Esophagus muscularis mucosa (tissue), 4 donors: ENCODE data around the gene CNST. TPM values are rescaled to one million over a fixed set of nuclear protein-coding genes. Genes with fewer than 3 reads are reported as not detected.
"Not testable (repeated sequence)": the region's sequence is repeated elsewhere in the genome, so short reads cannot be mapped to it uniquely, and the experiment has no call there.

Experiments used
- DNase-seq: peaks from one replicate; pipeline ENCODE4 v3.0.0-alpha.2; 2017; ENCODE audit errors: extremely low spot score
- H3K27ac ChIP-seq, 4 donors: fragments of 200-600 bp; sonication (generic); replicated peaks in 1 of 4; 1 replicate in 3 of 4; 2 replicates in 1 of 4; pipeline ENCODE4 v1.5.1; 2016 to 2019; ENCODE audit warnings: mild to moderate bottlenecking in 1 of 4
- H3K27me3 ChIP-seq, 4 donors: fragments of 200-600 bp; sonication (generic); one replicate each; pipeline versions ENCODE4 v1.5.1 to v1.6.0; 2016 to 2019
- H3K36me3 ChIP-seq, 4 donors: fragments of 200-600 bp; sonication (generic); one replicate each; pipeline ENCODE4 v1.5.1; 2016 to 2019
- H3K4me1 ChIP-seq, 4 donors: fragments of 200-600 bp; sonication (generic); one replicate each; pipeline ENCODE4 v1.5.1; 2016 to 2019
- H3K4me3 ChIP-seq, 4 donors: fragments of 200-600 bp; sonication (generic); 1 replicate in 2 of 4; 2 replicates in 2 of 4; pipeline ENCODE4 v1.5.1; 2016 to 2019; ENCODE audit warnings: mild to moderate bottlenecking in 4 of 4, moderate library complexity in 1 of 4
- H3K9me3 ChIP-seq, 4 donors: fragments of 200-600 bp; sonication (generic); 1 replicate in 3 of 4; 2 replicates in 1 of 4; pipeline ENCODE4 v1.5.1; 2016 to 2019
- CTCF ChIP-seq, 3 experiments: fragments of 200-600 bp in 2 of 3; fragments of 450-650 bp in 1 of 3; sonication (generic) in 2 of 3; IDR thresholded peaks; one replicate each; pipeline ENCODE4 v1.5.1; 2017 to 2019; ENCODE audit warnings: antibody characterized with exemption in 3 of 3, mild to moderate bottlenecking in 2 of 3, moderate library complexity in 1 of 3
- EP300 ChIP-seq: sonication (generic); formaldehyde crosslinking; IDR thresholded peaks from one replicate; pipeline ENCODE4 v1.6.1; 2017; ENCODE audit warnings: antibody characterized with exemption
- POLR2A ChIP-seq: fragments of 450-650 bp; IDR thresholded peaks from one replicate; pipeline ENCODE4 v1.6.1; 2017; ENCODE audit warnings: antibody characterized with exemption, moderate library complexity, mild to moderate bottlenecking, low read depth
- POLR2AphosphoS5 ChIP-seq, 2 donors: sonication (generic); formaldehyde crosslinking; IDR thresholded peaks; one replicate each; pipeline ENCODE4 v1.6.1; 2017; ENCODE audit warnings: antibody characterized with exemption in 2 of 2
- WGBS: methylation state at CpG from one replicate; pipeline ENCODE4 v1.1.5; 2018; 5-methylcytosine and 5-hydroxymethylcytosine counted together
- intact Hi-C: fragments of 100-400 bp; cut with DNase I; formaldehyde crosslinking; loops from one replicate; pipeline ENCODE4 v1.15.1; 2023
- total RNA-seq, 4 donors: library from RNA; depleted of rRNA; stranded (reverse); fragments of >200 nt; gene quantifications; one replicate each; pipeline versions ENCODE4 v1.1.0 to v1.2.1, GENCODE V29; 2016

CNST gene
- total RNA-seq, 4 donors from 2014 or later = 55.4 to 74.7 (median 61.9) TPM

GRCh38 chr1:246550402-246550801, 15.9 kb upstream of the CNST start:
- intact Hi-C loops = loop anchor here (10.0 kb wide), 1 partner anchor 114 kb away; no protein-coding TSS in a partner anchor
- Histone ChIP-seq H3K27ac (no peak overlapping the region), H3K9me3 (no peaks in the 10 kb centered on the region), H3K4me3 (no peak overlapping the region), H3K4me1 (no peaks in the 10 kb centered on the region), H3K27me3 (no peaks in the 10 kb centered on the region), H3K36me3 (peaks cover 52 to 100% (median 69%) of the 10 kb centered on the region in 4 donors)
- DNase-seq = no peak
- TF ChIP-seq POLR2AphosphoS5 (IDR thresholded peaks at IDR 0.05) (no peak), CTCF (IDR thresholded peaks at IDR 0.05) (no peak), POLR2A (no peak), EP300 (no peak)
- WGBS = 71% methylated on average over 11 of the region's 11 CpGs

- no peaks in the 10 kb centered on the region for H3K9me3 ChIP-seq
- no peak for DNase-seq
- no peak for TF ChIP-seq POLR2AphosphoS5 (IDR thresholded peaks at IDR 0.05)
- no peak for TF ChIP-seq CTCF (IDR thresholded peaks at IDR 0.05)
- no peak for TF ChIP-seq POLR2A
- no peak for TF ChIP-seq EP300
- intact Hi-C loops = loop anchor here (10.0 kb wide), 1 partner anchor 113 kb away; no protein-coding TSS in a partner anchor
- H3K27ac ChIP-seq = no peak overlapping the region
- peaks cover 67 to 100% (median 77%) of the 10 kb centered on the region in 4 donors for H3K36me3 ChIP-seq
- no peaks in the 10 kb centered on the region for H3K4me1 ChIP-seq
- WGBS = 95% methylated on average over 6 of the region's 6 CpGs
- H3K27me3 ChIP-seq = no peaks in the 10 kb centered on the region
- no peak overlapping the region for H3K4me3 ChIP-seq
These were observed 14.1 kb upstream of the CNST start for GRCh38 chr1:246552110-246552509.

- 96% methylated on average over 16 of the region's 16 CpGs for WGBS
- intact Hi-C loops = loop anchor here (10.0 kb wide), 1 partner anchor 111 kb away; no protein-coding TSS in a partner anchor
- H3K36me3 ChIP-seq = peaks cover 59 to 99% (median 76%) of the 10 kb centered on the region in 4 donors
- TF ChIP-seq POLR2AphosphoS5 (IDR thresholded peaks at IDR 0.05) = no peak
- no peak for TF ChIP-seq POLR2A
- TF ChIP-seq CTCF (IDR thresholded peaks at IDR 0.05) = no peak
- TF ChIP-seq EP300 = no peak
- no peak overlapping the region for H3K4me3 ChIP-seq
- no peaks in the 10 kb centered on the region for H3K4me1 ChIP-seq
- H3K27me3 ChIP-seq = no peaks in the 10 kb centered on the region
- no peak overlapping the region for H3K27ac ChIP-seq
- DNase-seq = no peak
- no peaks in the 10 kb centered on the region for H3K9me3 ChIP-seq
These were observed 12.1 kb upstream of the CNST start for GRCh38 chr1:246554201-246554600.

GRCh38 chr1:246558041-246558440, 8.2 kb upstream of the CNST start:
- TF ChIP-seq CTCF (IDR thresholded peaks at IDR 0.05) (no peak), POLR2AphosphoS5 (IDR thresholded peaks at IDR 0.05) (no peak), EP300 (no peak), POLR2A (no peak)
- no peak overlapping the region for H3K27ac ChIP-seq
- no peaks in the 10 kb centered on the region for H3K4me1 ChIP-seq
- no peak overlapping the region for H3K4me3 ChIP-seq
- peaks cover 45 to 89% (median 67%) of the 10 kb centered on the region in 4 donors for H3K36me3 ChIP-seq
- intact Hi-C loops = loop anchor here (10.0 kb wide), 1 partner anchor 107 kb away; no protein-coding TSS in a partner anchor
- H3K9me3 ChIP-seq = no peaks in the 10 kb centered on the region
- no peak for DNase-seq
- WGBS = 94% methylated on average over 2 of the region's 2 CpGs
- H3K27me3 ChIP-seq = no peaks in the 10 kb centered on the region

GRCh38 chr1:246559310-246559709, 6.9 kb upstream of the CNST start:
- intact Hi-C loops = loop anchor here (10.0 kb wide), 1 partner anchor 105 kb away; no protein-coding TSS in a partner anchor
- Histone ChIP-seq H3K27ac (no peak overlapping the region), H3K4me3 (no peak overlapping the region), H3K4me1 (peaks cover 5 to 8% (median 6%) of the 10 kb centered on the region in 4 donors), H3K36me3 (peaks cover 39 to 89% (median 63%) of the 10 kb centered on the region in 4 donors), H3K9me3 (no peaks in the 10 kb centered on the region), H3K27me3 (no peaks in the 10 kb centered on the region)
- WGBS = 94% methylated on average over 4 of the region's 4 CpGs
- no peak for DNase-seq
- TF ChIP-seq POLR2A (no peak), CTCF (IDR thresholded peaks at IDR 0.05) (no peak), EP300 (no peak), POLR2AphosphoS5 (IDR thresholded peaks at IDR 0.05) (no peak)

- intact Hi-C loops = loop anchor here (10.0 kb wide), 1 partner anchor 194 kb away; no protein-coding TSS in a partner anchor
- H3K27ac ChIP-seq, H3K9me3 ChIP-seq, H3K4me3 ChIP-seq, DNase-seq, H3K27me3 ChIP-seq: not testable (repeated sequence)
- 84% methylated on average over 10 of the region's 10 CpGs for WGBS
- Histone ChIP-seq H3K4me1 (peaks cover 16 to 22% (median 20%) of the 10 kb centered on the region in 4 donors), H3K36me3 (peaks cover 25 to 74% (median 48%) of the 10 kb centered on the region in 4 donors)
These were observed 5.4 kb upstream of the CNST start for GRCh38 chr1:246560833-246561232.
